Neural cell (in vitro differentiated cells): ENCODE measurements around the gene NDUFB7. TPM values are rescaled to one million over a fixed set of nuclear protein-coding genes. Genes with fewer than 3 reads are reported as not detected.

Source experiments
- H2AFZ ChIP-seq: fragments of 200-600, 300-800 bp; sonication (generic), shearing (Covaris generic); 2 replicates; pipeline ENCODE4 v1.6.0; 2014; ENCODE audit warnings: low read depth, mild to moderate bottlenecking, antibody characterized with exemption, low read length, moderate library complexity
- H3F3A ChIP-seq: fragments of 200-600 bp; shearing (Covaris generic); 2 replicates; pipeline ENCODE4 v1.6.1; 2016; ENCODE audit warnings: mild to moderate bottlenecking, moderate library complexity, mixed read lengths, antibody characterized with exemption, low read length; ENCODE audit not compliant: insufficient read depth, poor library complexity, severe bottlenecking
- H3K27ac ChIP-seq: fragments of 200-600, 300-800 bp; sonication (generic), shearing (Covaris generic); 2 replicates; pipeline ENCODE4 v1.5.1; 2014; ENCODE audit warnings: mild to moderate bottlenecking, low read length, moderate library complexity
- H3K27me3 ChIP-seq: fragments of 300-800, 200-600 bp; sonication (generic), shearing (Covaris generic); 2 replicates; pipeline ENCODE4 v1.6.0; 2014; ENCODE audit warnings: mild to moderate bottlenecking, low read depth, low read length, moderate library complexity; ENCODE audit not compliant: insufficient read depth
- H3K36me3 ChIP-seq: fragments of 300-800, 200-600 bp; sonication (generic), shearing (Covaris generic); 2 replicates; pipeline ENCODE4 v1.5.1; 2014; ENCODE audit warnings: mild to moderate bottlenecking, antibody characterized with exemption, low read length, moderate library complexity; ENCODE audit not compliant: insufficient read depth
- H3K4me2 ChIP-seq: fragments of 300-800, 200-600 bp; sonication (generic), shearing (Covaris generic); 2 replicates; pipeline ENCODE4 v1.6.0; 2014; ENCODE audit warnings: mild to moderate bottlenecking, low read length
- H3K4me3 ChIP-seq: fragments of 300-800, 200-600 bp; sonication (generic), shearing (Covaris generic); 2 replicates; pipeline ENCODE4 v1.5.1; 2014; ENCODE audit warnings: mild to moderate bottlenecking, low read length, moderate library complexity
- H3K79me2 ChIP-seq: fragments of 200-600 bp; shearing (Covaris generic); replicated peaks from 2 replicates; pipeline ENCODE4 v1.6.0; 2014; ENCODE audit warnings: mild to moderate bottlenecking, low read length, moderate library complexity; ENCODE audit not compliant: insufficient read depth
- H3K9ac ChIP-seq: fragments of 300-800, 200-600 bp; sonication (generic), shearing (Covaris generic); 2 replicates; pipeline ENCODE4 v1.6.1; 2016; ENCODE audit warnings: mild to moderate bottlenecking, low read length, mixed read lengths
- H3K9me2 ChIP-seq: fragments of 200-600 bp; shearing (Covaris generic); 2 replicates; pipeline ENCODE4 v1.6.1; 2016; ENCODE audit warnings: mild to moderate bottlenecking, low read length, mixed read lengths; ENCODE audit not compliant: insufficient read depth
- H3K9me3 ChIP-seq: fragments of 200-600, 300-800 bp; sonication (generic), shearing (Covaris generic); 2 replicates; pipeline ENCODE4 v1.6.1; 2016; ENCODE audit warnings: mild to moderate bottlenecking, mixed run types, low read length, moderate library complexity, mixed read lengths
- H4K20me1 ChIP-seq: fragments of 200-600 bp; shearing (Covaris generic); 2 replicates; pipeline ENCODE4 v1.6.1; 2016; ENCODE audit warnings: mild to moderate bottlenecking, mixed run types; ENCODE audit not compliant: insufficient read depth
- EP300 ChIP-seq: fragments of 450-650 bp; conservative IDR thresholded peaks from 2 replicates; pipeline ENCODE4 v1.6.1; 2014; ENCODE audit warnings: antibody characterized with exemption, mild to moderate bottlenecking, moderate library complexity; ENCODE audit not compliant: poor library complexity, severe bottlenecking
- EZH2 ChIP-seq: fragments of 200-600, 300-800 bp; shearing (Covaris generic), sonication (generic); IDR thresholded peaks from 2 replicates; pipeline ENCODE4 v1.6.1; 2014; ENCODE audit warnings: antibody characterized with exemption, low read length, borderline replicate concordance, mild to moderate bottlenecking; ENCODE audit not compliant: insufficient read depth, poor library complexity, severe bottlenecking
- MXI1 ChIP-seq: fragments of 450-650 bp; conservative IDR thresholded peaks from 2 replicates; pipeline ENCODE4 v1.6.1; 2014; ENCODE audit warnings: antibody characterized with exemption, mild to moderate bottlenecking; ENCODE audit not compliant: poor library complexity, severe bottlenecking
- POLR2AphosphoS5 ChIP-seq: IDR thresholded peaks from 2 replicates; pipeline ENCODE4 v1.6.1; 2012
- RAD21 ChIP-seq: fragments of 450-650 bp; conservative IDR thresholded peaks from 2 replicates; pipeline ENCODE4 v1.6.1; 2014; ENCODE audit warnings: antibody characterized with exemption, mild to moderate bottlenecking, moderate library complexity
- SMC3 ChIP-seq: fragments of 450-650 bp; conservative IDR thresholded peaks from 2 replicates; pipeline ENCODE4 v1.6.1; 2014; ENCODE audit warnings: antibody characterized with exemption, mild to moderate bottlenecking, moderate library complexity; ENCODE audit not compliant: poor library complexity
- TAF1 ChIP-seq: IDR thresholded peaks from 2 replicates; pipeline ENCODE4 v1.6.1; 2012; ENCODE audit warnings: low read depth
- polyA plus RNA-seq: library from polyadenylated mRNA; depleted of rRNA; stranded (reverse); fragments of >200 nt; gene quantifications from 2 replicates; pipeline ENCODE4 v1.2.3, GENCODE V29; 2014
- TF ChIP-seq, protein P1 (sequence below): IDR thresholded peaks from 2 replicates; pipeline ENCODE4 v1.6.1; 2012; ENCODE audit warnings: borderline replicate concordance
- TF ChIP-seq, protein P2 (sequence below): fragments of 450-650 bp; IDR thresholded peaks from 2 replicates; pipeline ENCODE4 v1.5.1; 2014; ENCODE audit warnings: antibody characterized with exemption, mild to moderate bottlenecking, moderate library complexity; ENCODE audit not compliant: poor library complexity, severe bottlenecking

The NDUFB7 gene
- polyA plus RNA-seq, 1 donor from 2014 or later = 615 TPM

DNA sequence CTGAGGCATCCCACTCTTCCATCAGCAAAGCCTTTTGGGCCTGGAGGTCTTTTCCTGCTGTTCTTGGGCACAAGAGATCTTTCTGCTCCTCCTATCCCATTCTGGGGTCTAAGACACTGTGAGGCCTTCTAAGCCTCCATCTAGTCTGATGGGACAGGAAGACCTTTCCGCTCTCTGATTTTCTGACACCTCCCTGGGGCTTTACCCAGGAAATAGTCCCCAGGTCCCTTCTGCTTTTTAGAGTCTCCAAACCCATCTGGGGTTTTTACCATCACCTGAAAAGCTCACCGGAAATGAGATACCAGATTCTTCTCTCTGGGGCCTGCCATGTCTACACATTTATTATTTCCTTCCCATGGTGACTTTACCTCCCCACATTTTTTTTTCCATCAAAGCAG, 32.1 kb upstream of the NDUFB7 start:
- no peak overlapping the region for H3K4me2 ChIP-seq
- no peak overlapping the region for H2AFZ ChIP-seq
- no peaks in the 10 kb centered on the region for H3K9me3 ChIP-seq
- H3K9ac ChIP-seq = no peak overlapping the region
- H3K79me2 ChIP-seq = no peaks in the 10 kb centered on the region
- no peaks in the 10 kb centered on the region for H3K27me3 ChIP-seq
- H3K9me2 ChIP-seq = no peaks in the 10 kb centered on the region
- H3K36me3 ChIP-seq = no peaks in the 10 kb centered on the region
- H4K20me1 ChIP-seq = no peaks in the 10 kb centered on the region
- H3K4me3 ChIP-seq = no peak overlapping the region
- no peak overlapping the region for H3K27ac ChIP-seq
- TF ChIP-seq, protein P1, sequence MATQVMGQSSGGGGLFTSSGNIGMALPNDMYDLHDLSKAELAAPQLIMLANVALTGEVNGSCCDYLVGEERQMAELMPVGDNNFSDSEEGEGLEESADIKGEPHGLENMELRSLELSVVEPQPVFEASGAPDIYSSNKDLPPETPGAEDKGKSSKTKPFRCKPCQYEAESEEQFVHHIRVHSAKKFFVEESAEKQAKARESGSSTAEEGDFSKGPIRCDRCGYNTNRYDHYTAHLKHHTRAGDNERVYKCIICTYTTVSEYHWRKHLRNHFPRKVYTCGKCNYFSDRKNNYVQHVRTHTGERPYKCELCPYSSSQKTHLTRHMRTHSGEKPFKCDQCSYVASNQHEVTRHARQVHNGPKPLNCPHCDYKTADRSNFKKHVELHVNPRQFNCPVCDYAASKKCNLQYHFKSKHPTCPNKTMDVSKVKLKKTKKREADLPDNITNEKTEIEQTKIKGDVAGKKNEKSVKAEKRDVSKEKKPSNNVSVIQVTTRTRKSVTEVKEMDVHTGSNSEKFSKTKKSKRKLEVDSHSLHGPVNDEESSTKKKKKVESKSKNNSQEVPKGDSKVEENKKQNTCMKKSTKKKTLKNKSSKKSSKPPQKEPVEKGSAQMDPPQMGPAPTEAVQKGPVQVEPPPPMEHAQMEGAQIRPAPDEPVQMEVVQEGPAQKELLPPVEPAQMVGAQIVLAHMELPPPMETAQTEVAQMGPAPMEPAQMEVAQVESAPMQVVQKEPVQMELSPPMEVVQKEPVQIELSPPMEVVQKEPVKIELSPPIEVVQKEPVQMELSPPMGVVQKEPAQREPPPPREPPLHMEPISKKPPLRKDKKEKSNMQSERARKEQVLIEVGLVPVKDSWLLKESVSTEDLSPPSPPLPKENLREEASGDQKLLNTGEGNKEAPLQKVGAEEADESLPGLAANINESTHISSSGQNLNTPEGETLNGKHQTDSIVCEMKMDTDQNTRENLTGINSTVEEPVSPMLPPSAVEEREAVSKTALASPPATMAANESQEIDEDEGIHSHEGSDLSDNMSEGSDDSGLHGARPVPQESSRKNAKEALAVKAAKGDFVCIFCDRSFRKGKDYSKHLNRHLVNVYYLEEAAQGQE = no peak
- TF ChIP-seq POLR2AphosphoS5 (no peak), SMC3 (no peak), RAD21 (no peak), MXI1 (no peak)
- TF ChIP-seq, protein P2, sequence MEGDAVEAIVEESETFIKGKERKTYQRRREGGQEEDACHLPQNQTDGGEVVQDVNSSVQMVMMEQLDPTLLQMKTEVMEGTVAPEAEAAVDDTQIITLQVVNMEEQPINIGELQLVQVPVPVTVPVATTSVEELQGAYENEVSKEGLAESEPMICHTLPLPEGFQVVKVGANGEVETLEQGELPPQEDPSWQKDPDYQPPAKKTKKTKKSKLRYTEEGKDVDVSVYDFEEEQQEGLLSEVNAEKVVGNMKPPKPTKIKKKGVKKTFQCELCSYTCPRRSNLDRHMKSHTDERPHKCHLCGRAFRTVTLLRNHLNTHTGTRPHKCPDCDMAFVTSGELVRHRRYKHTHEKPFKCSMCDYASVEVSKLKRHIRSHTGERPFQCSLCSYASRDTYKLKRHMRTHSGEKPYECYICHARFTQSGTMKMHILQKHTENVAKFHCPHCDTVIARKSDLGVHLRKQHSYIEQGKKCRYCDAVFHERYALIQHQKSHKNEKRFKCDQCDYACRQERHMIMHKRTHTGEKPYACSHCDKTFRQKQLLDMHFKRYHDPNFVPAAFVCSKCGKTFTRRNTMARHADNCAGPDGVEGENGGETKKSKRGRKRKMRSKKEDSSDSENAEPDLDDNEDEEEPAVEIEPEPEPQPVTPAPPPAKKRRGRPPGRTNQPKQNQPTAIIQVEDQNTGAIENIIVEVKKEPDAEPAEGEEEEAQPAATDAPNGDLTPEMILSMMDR = no peak
- H3F3A ChIP-seq = no peaks in the 10 kb centered on the region

DNA sequence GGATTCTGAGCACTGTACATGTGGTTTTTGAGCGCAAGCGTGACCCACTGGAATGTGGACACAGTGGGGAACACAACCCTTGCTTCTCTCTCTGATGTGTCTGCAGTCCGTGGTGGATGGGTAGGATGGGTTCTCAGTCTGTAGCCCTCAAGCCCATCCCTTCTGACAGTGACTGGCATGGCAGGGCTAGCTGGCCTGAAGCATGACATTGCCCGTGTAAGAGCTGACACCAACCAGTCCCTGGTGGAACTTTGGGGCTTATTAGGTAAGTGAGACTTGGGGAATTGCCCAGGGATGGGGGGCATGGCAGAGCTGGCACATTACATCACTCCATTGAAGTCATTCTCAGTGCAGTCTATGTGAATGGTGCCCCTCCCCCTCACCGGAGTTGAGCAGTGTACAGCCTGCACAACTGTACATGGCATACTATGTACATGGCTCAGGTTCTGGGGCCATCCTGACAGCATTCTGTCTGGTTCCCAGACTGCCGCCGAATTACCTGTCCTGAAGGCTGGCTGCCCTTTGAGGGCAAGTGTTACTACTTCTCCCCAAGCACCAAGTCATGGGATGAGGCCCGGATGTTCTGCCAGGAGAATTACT, 27.8 kb upstream of the NDUFB7 start:
- Histone ChIP-seq H3K4me3 (no peak overlapping the region), H3K4me2 (no peak overlapping the region), H3K9me3 (no peaks in the 10 kb centered on the region), H3K9me2 (no peaks in the 10 kb centered on the region), H3K9ac (no peak overlapping the region), H3F3A (no peaks in the 10 kb centered on the region), H2AFZ (no peak overlapping the region), H3K36me3 (no peaks in the 10 kb centered on the region), H4K20me1 (no peaks in the 10 kb centered on the region), H3K27ac (no peak overlapping the region), H3K79me2 (no peaks in the 10 kb centered on the region), H3K27me3 (no peaks in the 10 kb centered on the region)
- TF ChIP-seq SMC3 = no peak
- TF ChIP-seq EZH2 = no peak
- TF ChIP-seq RAD21 = no peak

DNA sequence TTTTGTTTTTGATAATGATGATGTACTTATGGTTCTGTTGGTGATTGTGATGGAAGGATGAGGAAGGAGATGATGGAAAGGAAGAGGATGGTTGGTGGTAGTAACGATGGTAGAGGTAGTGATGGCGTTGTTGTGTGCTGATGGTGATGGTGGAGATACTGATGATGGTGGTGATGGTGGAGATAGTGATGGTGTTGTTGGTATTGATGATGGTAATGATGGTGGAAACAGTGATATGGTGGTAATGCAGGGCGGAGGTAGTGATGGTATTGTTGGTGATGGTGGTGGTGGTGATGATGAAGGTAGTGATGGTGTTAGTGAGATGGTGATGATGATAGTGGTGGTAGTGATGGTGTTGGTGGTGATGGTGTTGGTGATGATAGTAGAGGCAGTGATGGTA, 23.7 kb upstream of the NDUFB7 start:
- no peaks in the 10 kb centered on the region for H3K79me2 ChIP-seq
- H3K4me3 ChIP-seq = no peak overlapping the region
- no peaks in the 10 kb centered on the region for H4K20me1 ChIP-seq
- no peaks in the 10 kb centered on the region for H3K9me2 ChIP-seq
- H3F3A ChIP-seq = no peaks in the 10 kb centered on the region
- H3K4me2 ChIP-seq = no peak overlapping the region
- H3K36me3 ChIP-seq = no peaks in the 10 kb centered on the region
- H3K27ac ChIP-seq = no peak overlapping the region
- no peak overlapping the region for H3K9ac ChIP-seq
- TF ChIP-seq RAD21 (no peak), EP300 (no peak), MXI1 (no peak), SMC3 (no peak), EZH2 (no peak), TAF1 (no peak), POLR2AphosphoS5 (no peak)
- TF ChIP-seq, protein P2 = no peak
- TF ChIP-seq, protein P1 = no peak
- no peak overlapping the region for H2AFZ ChIP-seq
- no peaks in the 10 kb centered on the region for H3K9me3 ChIP-seq
- no peaks in the 10 kb centered on the region for H3K27me3 ChIP-seq
